Prostate gland (tissue), 2 donors: Measurements from ENCODE around the gene FIGN. TPM values are rescaled to one million over a fixed set of nuclear protein-coding genes. Genes with fewer than 3 reads are reported as not detected.

Experiments
- DNase-seq: peaks from one replicate; pipeline ENCODE4 v3.0.0-alpha.2; 2019; ENCODE audit warnings: low spot score
- H3K27ac ChIP-seq, 2 donors: fragments of 200-600 bp; sonication (generic); 2 replicates each; pipeline ENCODE4 v1.5.1; 2017 to 2019
- H3K27me3 ChIP-seq: fragments of 200-600 bp; sonication (generic); replicated peaks from 2 replicates; pipeline ENCODE4 v1.5.1; 2019; ENCODE audit not compliant: insufficient read depth
- H3K36me3 ChIP-seq, 2 donors: fragments of 200-600 bp; sonication (generic); 1 replicate in 1 of 2; 2 replicates in 1 of 2; pipeline versions ENCODE4 v1.5.1 to v1.8.1; 2017 to 2019
- H3K4me1 ChIP-seq: fragments of 200-600 bp; sonication (generic); replicated peaks from 2 replicates; pipeline ENCODE4 v1.5.1; 2019
- H3K4me3 ChIP-seq, 2 donors: fragments of 200-600 bp; sonication (generic); 2 replicates each; pipeline ENCODE4 v1.5.1; 2017 to 2019
- H3K9me3 ChIP-seq: fragments of 200-600 bp; sonication (generic); 2 replicates; pipeline ENCODE4 v1.5.1; 2017
- POLR2A ChIP-seq: fragments of 450-650 bp; IDR thresholded peaks from one replicate; pipeline ENCODE4 v1.6.1; 2016; ENCODE audit warnings: antibody characterized with exemption, mild to moderate bottlenecking
- POLR2AphosphoS5 ChIP-seq: sonication (generic); formaldehyde crosslinking; IDR thresholded peaks from one replicate; pipeline ENCODE4 v1.6.1; 2017; ENCODE audit warnings: antibody characterized with exemption
- WGBS: methylation state at CpG from one replicate; pipeline ENCODE4 v1.1.5; 2018; 5-methylcytosine and 5-hydroxymethylcytosine counted together
- intact Hi-C: fragments of 100-400 bp; cut with DNase I; formaldehyde crosslinking; loops from one replicate; pipeline ENCODE4 v1.14.2; 2022
- total RNA-seq, 2 donors: library from RNA; depleted of rRNA; stranded (reverse); fragments of >200 nt; gene quantifications; one replicate each; pipeline ENCODE4 v1.1.0, GENCODE V29; 2016
- TF ChIP-seq, protein P1 (sequence below), 4 experiments: fragments of 200-600 bp in 2 of 4; fragments of 450-650 bp in 2 of 4; sonication (generic) in 2 of 4; IDR thresholded peaks; 1 replicate in 3 of 4; 2 replicates in 1 of 4; pipeline ENCODE4 v1.5.1; 2016 to 2019; ENCODE audit warnings: antibody characterized with exemption in 4 of 4, mild to moderate bottlenecking in 2 of 4, moderate library complexity in 2 of 4

Gene FIGN
- total RNA-seq, 2 donors from 2014 or later = 3.6 to 4.3 TPM

DNA sequence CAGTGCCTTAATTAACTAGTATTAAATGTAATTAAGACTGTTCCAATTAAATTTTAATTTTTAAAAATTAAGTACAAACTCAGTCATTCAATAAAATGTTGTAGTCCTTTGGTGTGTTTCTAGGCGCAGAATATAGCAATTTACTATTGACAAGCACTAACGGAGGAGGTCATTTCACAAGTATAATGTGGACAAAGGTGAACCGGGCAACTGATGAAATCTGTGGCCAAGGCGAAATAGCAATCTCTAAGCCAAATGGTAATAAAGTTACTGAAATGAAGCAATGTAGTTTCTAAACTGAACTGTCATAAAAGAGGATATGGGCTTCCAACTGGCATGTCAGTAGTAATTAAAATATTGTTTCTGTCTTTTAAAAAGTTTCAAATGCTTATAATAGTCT, 27.5 kb downstream of the FIGN start:
- WGBS = 88% methylated on average over 4 of the region's 4 CpGs
- Histone ChIP-seq H3K9me3 (no peaks in the 10 kb centered on the region), H3K27ac (no peak overlapping the region), H3K36me3 (no peaks in the 10 kb centered on the region), H3K4me3 (no peak overlapping the region), H3K4me1 (no peaks in the 10 kb centered on the region), H3K27me3 (no peaks in the 10 kb centered on the region)
- no peak for DNase-seq
- intact Hi-C loops = no loop called here
- no peak for TF ChIP-seq POLR2AphosphoS5
- TF ChIP-seq POLR2A = no peak
- TF ChIP-seq, protein P1, sequence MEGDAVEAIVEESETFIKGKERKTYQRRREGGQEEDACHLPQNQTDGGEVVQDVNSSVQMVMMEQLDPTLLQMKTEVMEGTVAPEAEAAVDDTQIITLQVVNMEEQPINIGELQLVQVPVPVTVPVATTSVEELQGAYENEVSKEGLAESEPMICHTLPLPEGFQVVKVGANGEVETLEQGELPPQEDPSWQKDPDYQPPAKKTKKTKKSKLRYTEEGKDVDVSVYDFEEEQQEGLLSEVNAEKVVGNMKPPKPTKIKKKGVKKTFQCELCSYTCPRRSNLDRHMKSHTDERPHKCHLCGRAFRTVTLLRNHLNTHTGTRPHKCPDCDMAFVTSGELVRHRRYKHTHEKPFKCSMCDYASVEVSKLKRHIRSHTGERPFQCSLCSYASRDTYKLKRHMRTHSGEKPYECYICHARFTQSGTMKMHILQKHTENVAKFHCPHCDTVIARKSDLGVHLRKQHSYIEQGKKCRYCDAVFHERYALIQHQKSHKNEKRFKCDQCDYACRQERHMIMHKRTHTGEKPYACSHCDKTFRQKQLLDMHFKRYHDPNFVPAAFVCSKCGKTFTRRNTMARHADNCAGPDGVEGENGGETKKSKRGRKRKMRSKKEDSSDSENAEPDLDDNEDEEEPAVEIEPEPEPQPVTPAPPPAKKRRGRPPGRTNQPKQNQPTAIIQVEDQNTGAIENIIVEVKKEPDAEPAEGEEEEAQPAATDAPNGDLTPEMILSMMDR (IDR thresholded peaks at IDR 0.05) = no peak

DNA sequence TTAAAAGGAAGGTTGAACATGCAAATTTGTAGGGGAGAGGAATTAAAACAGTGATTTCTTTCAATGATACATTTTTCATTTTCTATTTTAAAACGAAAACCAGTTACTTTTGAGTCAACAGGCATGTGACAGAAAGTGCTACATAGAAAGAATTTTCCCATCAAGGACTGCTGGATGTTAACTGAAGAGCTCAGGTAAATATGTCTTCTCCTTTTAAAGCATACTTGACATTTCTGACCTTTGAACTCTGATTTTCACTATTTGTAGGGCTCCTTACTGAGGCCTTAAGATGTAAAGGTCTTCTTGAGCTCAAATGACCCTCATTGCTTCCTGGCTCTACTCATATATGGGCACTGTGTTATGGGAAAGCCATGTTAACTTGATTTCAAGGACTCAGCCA, 32.4 kb downstream of the FIGN start:
- Histone ChIP-seq H3K9me3 (no peaks in the 10 kb centered on the region), H3K36me3 (no peaks in the 10 kb centered on the region), H3K4me3 (no peak overlapping the region), H3K27me3 (no peaks in the 10 kb centered on the region), H3K4me1 (no peaks in the 10 kb centered on the region), H3K27ac (no peak overlapping the region)
- DNase-seq = no peak
- intact Hi-C loops = no loop called here
- no peak for TF ChIP-seq POLR2A
- WGBS = 87% methylated on average over 1 of the region's 1 CpG

DNA sequence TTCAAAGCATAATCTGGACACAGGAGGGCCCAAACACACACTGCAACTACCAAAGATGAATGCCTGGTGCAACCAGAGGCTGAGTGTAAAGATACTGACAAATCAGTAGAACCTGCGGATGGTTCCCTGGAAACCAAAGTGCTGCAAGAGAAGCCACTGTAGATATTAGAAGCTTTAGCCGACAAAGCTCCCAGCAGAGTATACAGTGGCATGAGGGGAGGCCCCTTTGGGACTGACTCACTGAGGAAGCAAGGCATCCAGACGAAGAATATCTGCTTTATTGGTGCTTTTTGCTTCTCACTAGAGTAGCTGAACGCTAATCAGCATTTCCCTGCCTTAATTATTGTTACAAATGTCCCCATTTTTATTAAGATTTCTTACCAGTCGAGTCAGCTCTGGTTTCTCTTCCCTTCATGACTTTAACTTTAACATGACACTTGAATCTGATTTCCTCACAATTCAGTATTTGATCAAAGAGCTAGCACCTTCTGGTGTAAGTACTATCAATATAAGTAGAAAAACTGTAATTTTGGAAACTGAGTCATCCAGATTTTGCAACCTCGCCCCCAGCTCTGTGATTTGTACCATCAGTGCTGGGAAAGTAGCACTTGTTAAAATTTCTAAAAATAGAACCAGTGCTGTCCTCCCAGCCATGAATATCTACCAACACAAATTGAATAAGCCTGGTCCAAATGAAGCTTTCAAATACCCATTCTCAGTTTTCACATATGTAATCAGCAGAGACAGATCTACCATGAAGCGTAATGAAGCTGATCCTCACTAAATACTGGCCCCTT, 34.2 kb downstream of the FIGN start:
- no peaks in the 10 kb centered on the region for H3K36me3 ChIP-seq
- no peak for DNase-seq
- no peaks in the 10 kb centered on the region for H3K9me3 ChIP-seq
- H3K27me3 ChIP-seq = no peaks in the 10 kb centered on the region
- H3K4me3 ChIP-seq = no peak overlapping the region
- intact Hi-C loops = no loop called here
- TF ChIP-seq, protein P1 (IDR thresholded peaks at IDR 0.05) = no peak
- TF ChIP-seq POLR2A (no peak), POLR2AphosphoS5 (no peak)
- no peak overlapping the region for H3K27ac ChIP-seq
- no peaks in the 10 kb centered on the region for H3K4me1 ChIP-seq
- 77% methylated on average over 7 of the region's 7 CpGs for WGBS

DNA sequence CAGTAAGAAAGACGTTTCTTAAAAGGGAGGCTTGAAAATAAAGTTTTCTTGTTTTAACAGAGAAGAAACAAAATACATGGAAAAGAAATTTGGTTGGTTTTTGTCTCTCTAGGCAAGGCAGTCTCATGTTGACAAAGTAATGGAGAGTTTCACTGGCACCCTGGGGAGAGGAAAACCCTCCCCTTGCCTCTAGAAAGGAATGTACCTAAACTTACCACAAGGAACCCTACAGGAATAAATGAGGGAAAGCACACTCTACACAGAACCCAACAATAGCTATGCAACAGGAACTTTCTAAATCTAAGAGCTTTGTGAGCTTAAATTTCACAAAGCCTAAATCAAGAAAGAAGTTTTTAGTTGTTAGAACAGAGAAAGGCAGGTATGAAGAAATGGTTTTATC, 37.0 kb downstream of the FIGN start:
- no peak for DNase-seq
- no peaks in the 10 kb centered on the region for H3K36me3 ChIP-seq
- WGBS = 54% methylated on average over 1 of the region's 1 CpG
- no peak overlapping the region for H3K27ac ChIP-seq
- H3K4me3 ChIP-seq = no peak overlapping the region
- intact Hi-C loops = no loop called here
- no peaks in the 10 kb centered on the region for H3K9me3 ChIP-seq
- H3K27me3 ChIP-seq = no peaks in the 10 kb centered on the region
- no peaks in the 10 kb centered on the region for H3K4me1 ChIP-seq
- TF ChIP-seq, protein P1 (IDR thresholded peaks at IDR 0.05) = no peak
- TF ChIP-seq POLR2A (no peak), POLR2AphosphoS5 (no peak)

DNA sequence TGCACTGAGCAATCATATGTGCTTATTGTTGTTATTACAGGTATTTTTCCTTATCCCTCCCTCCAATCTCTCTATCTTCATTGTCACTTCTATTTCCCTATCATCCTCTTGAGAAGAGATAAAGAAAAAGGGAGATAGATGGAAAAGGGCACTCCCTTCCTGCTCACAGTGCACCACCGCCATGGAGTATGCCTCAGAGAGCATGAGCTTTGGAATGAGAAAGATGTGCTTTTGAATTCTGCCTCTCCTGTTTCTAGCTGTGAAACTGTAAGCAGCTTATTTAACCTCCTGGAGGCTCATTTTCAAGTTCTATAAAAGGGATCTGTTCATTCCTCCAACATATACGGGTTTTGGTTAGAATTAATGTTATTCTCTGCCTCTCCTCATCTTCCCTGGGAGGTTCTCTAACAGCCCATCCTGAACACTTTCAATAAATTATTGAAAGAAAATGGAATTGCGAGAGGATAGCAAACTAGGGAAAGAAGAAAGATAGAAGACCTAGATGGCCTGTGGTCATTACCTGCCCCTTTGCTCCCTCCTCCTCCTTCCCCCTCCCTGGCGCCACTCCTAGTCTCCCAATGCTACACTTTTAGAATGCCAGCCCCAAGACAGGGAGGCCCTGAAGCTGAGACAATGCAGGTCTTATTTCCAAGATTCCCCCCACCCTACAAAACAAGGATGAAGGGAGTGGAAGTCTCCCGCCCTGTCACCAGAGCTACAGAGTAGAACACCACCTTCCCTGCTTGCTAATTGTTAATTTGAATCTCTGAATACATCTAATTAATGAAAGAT, 37.8 kb downstream of the FIGN start:
- intact Hi-C loops = no loop called here
- Histone ChIP-seq H3K36me3 (no peaks in the 10 kb centered on the region), H3K27me3 (no peaks in the 10 kb centered on the region), H3K9me3 (no peaks in the 10 kb centered on the region), H3K4me1 (no peaks in the 10 kb centered on the region), H3K4me3 (no peak overlapping the region), H3K27ac (no peak overlapping the region)
- 92% methylated on average over 5 of the region's 5 CpGs for WGBS
- TF ChIP-seq, protein P1 (IDR thresholded peaks at IDR 0.05) = no peak
- no peak for TF ChIP-seq POLR2AphosphoS5
- no peak for TF ChIP-seq POLR2A
- DNase-seq = no peak
